ENCODE measurements around the gene BCL11B. TPM values are rescaled to one million over a fixed set of nuclear protein-coding genes. Genes with fewer than 3 reads are reported as not detected.

BCL11B gene
- polyA plus RNA-seq, 3 donors: 0.01 TPM; not detected in 2

DNA sequence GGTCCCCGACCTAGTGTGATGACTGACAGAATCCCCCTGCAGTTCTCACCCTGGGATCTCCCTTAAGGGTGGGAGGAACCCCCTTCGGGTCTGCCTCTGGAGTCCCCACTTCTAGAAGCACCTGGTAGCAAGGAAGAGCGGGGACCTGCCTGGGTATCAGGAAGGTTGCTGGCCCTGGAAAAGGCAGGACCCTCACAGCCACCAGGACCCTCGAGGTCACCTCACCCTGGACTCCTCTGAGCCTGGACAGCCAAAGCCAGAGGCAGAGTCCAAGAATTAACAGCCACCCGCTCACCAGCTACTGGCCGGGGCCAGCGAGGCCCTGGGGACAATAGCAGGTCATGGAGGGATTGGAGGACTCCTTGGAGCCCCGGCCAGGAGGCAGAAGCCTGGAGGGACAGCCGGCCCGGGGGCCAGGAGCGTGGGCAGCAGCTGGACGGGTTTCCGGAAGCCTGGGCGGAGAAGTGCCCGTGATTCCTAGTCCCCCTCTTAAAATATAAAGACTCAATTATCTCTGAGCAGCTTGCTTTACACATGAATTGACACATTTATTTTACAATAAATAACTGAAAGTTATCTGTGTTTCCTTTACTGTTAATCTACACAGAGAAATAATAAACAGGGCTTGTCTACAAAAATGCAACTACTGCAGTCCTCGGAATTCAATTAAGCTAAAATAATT lies 17.5 kb downstream of the BCL11B start:
- TF ChIP-seq, protein P1, sequence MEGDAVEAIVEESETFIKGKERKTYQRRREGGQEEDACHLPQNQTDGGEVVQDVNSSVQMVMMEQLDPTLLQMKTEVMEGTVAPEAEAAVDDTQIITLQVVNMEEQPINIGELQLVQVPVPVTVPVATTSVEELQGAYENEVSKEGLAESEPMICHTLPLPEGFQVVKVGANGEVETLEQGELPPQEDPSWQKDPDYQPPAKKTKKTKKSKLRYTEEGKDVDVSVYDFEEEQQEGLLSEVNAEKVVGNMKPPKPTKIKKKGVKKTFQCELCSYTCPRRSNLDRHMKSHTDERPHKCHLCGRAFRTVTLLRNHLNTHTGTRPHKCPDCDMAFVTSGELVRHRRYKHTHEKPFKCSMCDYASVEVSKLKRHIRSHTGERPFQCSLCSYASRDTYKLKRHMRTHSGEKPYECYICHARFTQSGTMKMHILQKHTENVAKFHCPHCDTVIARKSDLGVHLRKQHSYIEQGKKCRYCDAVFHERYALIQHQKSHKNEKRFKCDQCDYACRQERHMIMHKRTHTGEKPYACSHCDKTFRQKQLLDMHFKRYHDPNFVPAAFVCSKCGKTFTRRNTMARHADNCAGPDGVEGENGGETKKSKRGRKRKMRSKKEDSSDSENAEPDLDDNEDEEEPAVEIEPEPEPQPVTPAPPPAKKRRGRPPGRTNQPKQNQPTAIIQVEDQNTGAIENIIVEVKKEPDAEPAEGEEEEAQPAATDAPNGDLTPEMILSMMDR (IDR thresholded peaks at IDR 0.05): no peak
- no peak for DNase-seq
- no peak overlapping the region for H3K4me3 ChIP-seq (replicated peaks in 1 of 3; ENCODE audit: low read depth in 2 of 3, low read length in 3 of 3)
- H4K20me1 ChIP-seq (ENCODE audit: insufficient read depth, low read length): no peaks in the 10 kb centered on the region
- peaks cover 2 to 20% of the 10 kb centered on the region in 2 donors for H3K27me3 ChIP-seq (ENCODE audit: control insufficient read depth in 2 of 2, insufficient read depth in 2 of 2, low read length in 2 of 2)
- Mint-ChIP-seq H3K4me3 (no peak overlapping the region), H3K27ac (no peak overlapping the region), H3K27me3 (ENCODE audit: low read depth in 3 of 3) (peaks cover 19 to 37% (median 27%) of the 10 kb centered on the region in 3 donors), H3K4me1 (no peaks in the 10 kb centered on the region), H3K36me3 (no peaks in the 10 kb centered on the region), H3K9me3 (peaks cover 0 to 2% (median 0%) of the 10 kb centered on the region in 7 donors)
- no peak overlapping the region for H3K4me2 ChIP-seq (replicated peaks; ENCODE audit: extremely low read depth, low read length, poor library complexity, severe bottlenecking)
- no peak overlapping the region for H2AFZ ChIP-seq (ENCODE audit: insufficient read depth, low read depth, low read length, poor library complexity, severe bottlenecking)
- no peak overlapping the region for H3K27ac ChIP-seq (ENCODE audit: low read depth in 1 of 2, low read length in 2 of 2)
- no peaks in the 10 kb centered on the region for H3K36me3 ChIP-seq (replicated peaks in 1 of 2; ENCODE audit: control insufficient read depth in 1 of 2, insufficient read depth in 2 of 2, low read length in 2 of 2)
- H3K4me1 ChIP-seq (ENCODE audit: control insufficient read depth in 1 of 2, insufficient read depth in 2 of 2, low read length in 2 of 2): no peaks in the 10 kb centered on the region
- no peak overlapping the region for H3K9ac ChIP-seq (ENCODE audit: insufficient read depth, low read length, poor library complexity, severe bottlenecking)
- WGBS (ENCODE audit: insufficient coverage): 83% methylated on average over 10 of the region's 16 CpGs
- intact Hi-C loops (cut with micrococcal nuclease): no loop called here
- H3K79me2 ChIP-seq (ENCODE audit: insufficient read depth, low read length): no peaks in the 10 kb centered on the region
- H3K9me3 ChIP-seq (replicated peaks in 1 of 2; ENCODE audit: control insufficient read depth in 1 of 2, insufficient read depth in 1 of 2, low read length in 2 of 2): no peaks in the 10 kb centered on the region

DNA sequence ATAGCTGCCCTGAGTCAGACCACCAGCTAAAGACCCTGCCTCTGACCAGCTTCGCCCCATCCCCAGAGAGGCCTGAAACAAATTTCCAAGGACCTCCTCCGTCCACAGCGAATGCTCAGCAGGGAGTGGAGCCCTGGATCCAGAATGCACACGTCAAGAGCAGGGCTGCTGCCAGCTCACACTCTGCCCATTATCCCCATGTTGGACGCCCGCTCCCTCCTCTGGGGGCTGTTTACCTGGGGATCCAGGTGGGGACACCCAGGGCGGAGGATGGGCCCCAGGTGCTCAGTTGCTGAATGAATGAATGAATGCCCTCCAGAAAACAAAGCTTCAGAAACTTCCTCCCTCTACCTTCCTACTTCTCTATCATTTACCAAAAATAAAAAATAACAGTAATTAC lies 18.1 kb downstream of the BCL11B start:
- H3K4me1 ChIP-seq (ENCODE audit: control insufficient read depth in 1 of 2, insufficient read depth in 2 of 2, low read length in 2 of 2): no peaks in the 10 kb centered on the region
- no peak overlapping the region for H3K9ac ChIP-seq (ENCODE audit: insufficient read depth, low read length, poor library complexity, severe bottlenecking)
- H3K9me3 ChIP-seq (replicated peaks in 1 of 2; ENCODE audit: control insufficient read depth in 1 of 2, insufficient read depth in 1 of 2, low read length in 2 of 2): no peaks in the 10 kb centered on the region
- no peaks in the 10 kb centered on the region for H3K36me3 Mint-ChIP-seq
- 76% methylated on average over 3 of the region's 7 CpGs for WGBS (ENCODE audit: insufficient coverage)
- H3K36me3 ChIP-seq (replicated peaks in 1 of 2; ENCODE audit: control insufficient read depth in 1 of 2, insufficient read depth in 2 of 2, low read length in 2 of 2): no peaks in the 10 kb centered on the region
- TF ChIP-seq, protein P1 (IDR thresholded peaks at IDR 0.05): no peak
- no peak overlapping the region for H3K4me3 Mint-ChIP-seq
- no peak overlapping the region for H3K4me2 ChIP-seq (replicated peaks; ENCODE audit: extremely low read depth, low read length, poor library complexity, severe bottlenecking)
- H3K27ac ChIP-seq (ENCODE audit: low read depth in 1 of 2, low read length in 2 of 2): no peak overlapping the region
- no peaks in the 10 kb centered on the region for H4K20me1 ChIP-seq (ENCODE audit: insufficient read depth, low read length)
- H3K27ac Mint-ChIP-seq: no peak overlapping the region
- H3K4me3 ChIP-seq (replicated peaks in 1 of 3; ENCODE audit: low read depth in 2 of 3, low read length in 3 of 3): no peak overlapping the region
- intact Hi-C loops (cut with micrococcal nuclease): no loop called here
- peaks cover 0 to 2% (median 0%) of the 10 kb centered on the region in 7 donors for H3K9me3 Mint-ChIP-seq
- no peak overlapping the region for H2AFZ ChIP-seq (ENCODE audit: insufficient read depth, low read depth, low read length, poor library complexity, severe bottlenecking)
- DNase-seq: no peak
- no peaks in the 10 kb centered on the region for H3K4me1 Mint-ChIP-seq
- no peaks in the 10 kb centered on the region for H3K79me2 ChIP-seq (ENCODE audit: insufficient read depth, low read length)
- H3K27me3 ChIP-seq (ENCODE audit: control insufficient read depth in 2 of 2, insufficient read depth in 2 of 2, low read length in 2 of 2): peaks cover 0 to 14% of the 10 kb centered on the region in 2 donors
- H3K27me3 Mint-ChIP-seq (ENCODE audit: low read depth in 3 of 3): peaks cover 21 to 36% (median 25%) of the 10 kb centered on the region in 3 donors
